Activated CD8-positive, alpha-beta T cell treated with anti-CD3 and anti-CD28 coated beads for 36 hours (primary cell): ENCODE results near the gene TPST1. TPM values are rescaled to one million over a fixed set of nuclear protein-coding genes. Genes with fewer than 3 reads are reported as not detected.
A peak's percentile ranks its signal among the peaks of the same experiment; 100 is the strongest.

Experiments
- ATAC-seq: fragments of 200-7000 bp; cut with Tn5 transposase; one replicate; pipeline ENCODE4 v1.10.0; 2021; ENCODE audit warnings: mild to moderate bottlenecking, moderate library complexity
- CTCF ChIA-PET: fragments of 350-600 bp; sonication (Branson Sonifier 250); formaldehyde crosslinking; loops from one replicate; lab custom pipeline; 2021; ENCODE audit warnings: antibody characterized with exemption; lab: Charles Lee
- POLR2A ChIA-PET: fragments of 350-600 bp; sonication (Branson Sonifier 250); formaldehyde crosslinking; loops from one replicate; lab custom pipeline; 2021; ENCODE audit warnings: antibody characterized with exemption; lab: Charles Lee
- DNase-seq: peaks from one replicate; pipeline ENCODE4 v3.0.0-alpha.2; 2020
- H3K27ac Mint-ChIP-seq: one replicate; pipeline ENCODE4 v1.8.0; 2021; ENCODE audit warnings: mild to moderate bottlenecking, mixed read lengths
- H3K27me3 Mint-ChIP-seq: one replicate; pipeline ENCODE4 v1.8.0; 2021; ENCODE audit warnings: mixed read lengths
- H3K36me3 Mint-ChIP-seq: one replicate; pipeline ENCODE4 v1.8.0; 2021; ENCODE audit warnings: low read depth, mixed read lengths
- H3K4me1 Mint-ChIP-seq: one replicate; pipeline ENCODE4 v1.8.0; 2021; ENCODE audit warnings: low read depth, mixed read lengths
- H3K4me3 Mint-ChIP-seq: one replicate; pipeline ENCODE4 v1.8.0; 2021; ENCODE audit warnings: mild to moderate bottlenecking, moderate library complexity, mixed read lengths
- H3K9me3 Mint-ChIP-seq: one replicate; pipeline ENCODE4 v1.8.0; 2021; ENCODE audit warnings: mixed read lengths
- CTCF ChIP-seq: fragments of 200-600 bp; IDR thresholded peaks from one replicate; pipeline ENCODE4 v1.8.0; 2022; ENCODE audit warnings: antibody characterized with exemption, mild to moderate bottlenecking
- intact Hi-C: fragments of 100-400 bp; cut with micrococcal nuclease; formaldehyde crosslinking; loops from one replicate; pipeline ENCODE4 v1.10.0; 2022
- total RNA-seq, 2 experiments: library from RNA; stranded (reverse); gene quantifications; one replicate each; pipeline ENCODE4 v1.2.3, GENCODE V29; 2021

TPST1 gene
- total RNA-seq, 2 experiments from 2014 or later: 2.4 TPM

DNA sequence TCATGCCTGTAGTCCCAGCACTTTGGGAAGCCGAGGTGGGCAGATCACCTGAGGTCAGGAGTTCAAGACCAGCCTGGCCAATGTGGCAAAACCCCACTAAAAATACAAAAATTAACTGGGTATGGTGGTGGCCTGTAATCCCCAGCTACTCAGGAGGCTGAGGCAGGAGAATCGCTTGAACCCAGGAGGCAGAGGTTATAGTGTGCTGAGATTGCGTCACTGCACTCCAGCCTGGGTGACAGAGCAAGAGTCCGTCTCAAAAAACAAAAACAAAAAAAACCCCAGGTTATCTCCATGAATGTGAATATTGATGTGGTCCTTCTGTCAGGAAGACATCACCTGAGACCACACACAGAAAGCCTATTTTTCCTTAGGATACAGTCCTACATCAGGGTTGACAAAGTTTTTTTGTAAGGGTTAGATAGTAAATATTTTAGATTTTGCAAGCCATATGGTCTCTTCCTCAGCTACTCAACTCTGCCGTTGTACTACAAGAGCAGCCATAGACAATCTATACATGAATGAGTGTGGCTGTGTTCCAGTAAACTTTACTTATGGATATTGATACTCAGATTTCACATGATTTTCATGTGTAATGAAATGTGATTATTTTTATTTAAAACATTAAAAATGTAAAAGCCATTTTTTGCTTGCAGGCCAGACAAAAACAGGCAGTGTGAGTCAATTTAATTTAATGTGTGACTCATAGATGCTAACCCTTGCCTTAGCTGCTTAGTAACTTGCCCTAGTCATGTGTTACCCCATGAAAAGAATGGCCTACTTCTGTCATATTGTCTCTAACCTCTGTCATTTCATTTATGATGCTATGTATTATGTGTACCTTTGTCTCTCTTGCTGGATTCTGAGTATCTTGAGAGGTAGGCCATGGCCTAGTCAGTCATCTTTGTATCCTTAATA, 78.1 kb downstream of the TPST1 start:
- Mint-ChIP-seq H3K4me1 (peaks cover 3% of the 10 kb centered on the region), H3K36me3 (peaks cover 2% of the 10 kb centered on the region), H3K9me3 (no peaks in the 10 kb centered on the region), H3K27ac (no peak overlapping the region), H3K27me3 (no peaks in the 10 kb centered on the region), H3K4me3 (no peak overlapping the region)
- CTCF ChIA-PET: interaction anchor here (1.3 to 1.5 kb wide), 2 partner anchors 25 to 182 kb away, joined by 3 read pairs; no protein-coding TSS in a partner anchor
- DNase-seq: no peak
- POLR2A ChIA-PET: no interaction called here
- intact Hi-C loops: no loop called here
- peak; percentile 71 for ATAC-seq
- TF ChIP-seq CTCF: no peak

DNA sequence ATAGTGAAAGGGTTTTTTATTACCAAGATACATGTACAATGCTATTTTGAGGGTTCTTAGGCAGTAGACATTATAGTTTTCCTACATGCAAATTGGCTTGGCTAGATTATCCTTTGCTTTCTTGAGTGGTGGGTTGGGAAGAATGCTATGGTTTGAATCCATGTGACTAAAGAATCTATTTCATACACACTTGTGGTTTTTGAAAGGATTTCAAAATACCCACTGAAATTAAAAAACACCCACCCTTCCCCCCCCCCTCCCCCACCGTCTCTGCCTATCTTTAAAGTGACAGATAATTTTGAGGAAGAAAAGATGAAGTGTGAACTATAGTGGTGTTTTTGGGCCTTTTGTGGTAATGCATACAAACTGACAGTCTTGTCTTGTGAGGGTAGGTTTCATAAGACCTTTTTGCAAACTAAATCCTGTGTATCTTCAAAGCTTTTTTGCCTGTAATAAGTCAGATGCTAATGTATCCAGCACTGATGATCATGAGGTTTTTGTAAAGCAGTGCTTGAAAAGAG, 90.9 kb downstream of the TPST1 start:
- POLR2A ChIA-PET: no interaction called here
- CTCF ChIA-PET: no interaction called here
- intact Hi-C loops: no loop called here

GRCh38 chr7:66296557-66296956, 91.4 kb downstream of the TPST1 start:
- H3K27ac Mint-ChIP-seq: no peak overlapping the region
- peaks cover 12% of the 10 kb centered on the region for H3K9me3 Mint-ChIP-seq
- H3K27me3 Mint-ChIP-seq: no peaks in the 10 kb centered on the region
- H3K36me3 Mint-ChIP-seq: peaks cover 7% of the 10 kb centered on the region
- DNase-seq (no peak), ATAC-seq (no peak)
- H3K4me1 Mint-ChIP-seq: peaks cover 6% of the 10 kb centered on the region
- ChIA-PET POLR2A (no interaction called here), CTCF (no interaction called here)
- intact Hi-C loops: no loop called here
- no peak overlapping the region for H3K4me3 Mint-ChIP-seq
- TF ChIP-seq CTCF: no peak

More for the DNA sequence above, 90.9 kb downstream of the TPST1 start:
- Mint-ChIP-seq H3K36me3 (peaks cover 7% of the 10 kb centered on the region), H3K9me3 (peaks cover 12% of the 10 kb centered on the region), H3K27me3 (no peaks in the 10 kb centered on the region), H3K27ac (no peak overlapping the region), H3K4me1 (peaks cover 6% of the 10 kb centered on the region), H3K4me3 (no peak overlapping the region)
- DNase-seq (no peak), ATAC-seq (no peak)
- no peak for TF ChIP-seq CTCF

DNA sequence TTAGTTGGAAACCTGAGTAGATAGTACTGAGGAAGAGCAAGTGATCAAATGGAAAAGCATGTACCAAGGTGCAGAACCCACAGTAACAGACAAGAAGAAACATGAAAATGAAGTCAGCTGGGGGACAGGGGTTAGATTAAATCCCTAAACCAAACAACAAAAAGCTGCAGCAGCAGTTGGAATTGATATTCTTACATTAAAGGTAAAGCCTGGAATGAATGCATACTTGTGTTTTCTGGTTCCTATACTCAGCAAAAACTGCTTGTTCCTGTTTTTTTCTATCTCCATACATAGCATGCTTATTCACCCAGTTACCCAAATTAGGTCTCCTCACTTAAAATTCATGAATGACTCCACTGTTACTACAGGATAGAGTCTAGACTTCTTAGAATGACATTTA, 92.4 kb downstream of the TPST1 start:
- H3K27me3 Mint-ChIP-seq: no peaks in the 10 kb centered on the region
- TF ChIP-seq CTCF: no peak
- DNase-seq (no peak), ATAC-seq (no peak)
- H3K4me3 Mint-ChIP-seq: no peak overlapping the region
- H3K36me3 Mint-ChIP-seq: peaks cover 7% of the 10 kb centered on the region
- peaks cover 6% of the 10 kb centered on the region for H3K4me1 Mint-ChIP-seq
- intact Hi-C loops: no loop called here
- POLR2A ChIA-PET: no interaction called here
- CTCF ChIA-PET: no interaction called here
- H3K27ac Mint-ChIP-seq: no peak overlapping the region
- H3K9me3 Mint-ChIP-seq: peaks cover 12% of the 10 kb centered on the region

DNA sequence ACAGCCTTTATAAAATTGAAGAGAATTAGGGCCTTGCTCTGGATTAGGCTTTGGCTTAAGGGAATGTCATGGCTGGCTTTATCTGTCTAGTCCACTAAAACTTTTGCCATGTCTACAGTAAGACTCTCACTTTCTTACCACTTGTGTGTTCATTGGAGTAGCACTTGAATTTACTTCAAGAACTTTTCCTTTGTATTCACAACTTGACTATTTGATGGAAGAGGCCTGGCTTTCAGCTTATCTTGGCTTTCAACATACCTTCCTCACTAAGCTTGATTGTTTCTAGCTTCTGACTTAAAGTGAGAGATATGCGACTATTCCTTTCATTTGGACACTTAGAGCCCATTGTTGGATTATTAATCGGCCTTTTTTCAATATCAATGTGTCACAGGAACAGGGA, 96.1 kb downstream of the TPST1 start:
- ATAC-seq: no peak
- TF ChIP-seq CTCF: no peak
- DNase-seq: no peak
- CTCF ChIA-PET: no interaction called here
- Mint-ChIP-seq H3K27me3 (no peaks in the 10 kb centered on the region), H3K9me3 (peaks cover 12% of the 10 kb centered on the region), H3K27ac (no peak overlapping the region), H3K36me3 (peaks cover 7% of the 10 kb centered on the region), H3K4me3 (no peak overlapping the region), H3K4me1 (peaks cover 3% of the 10 kb centered on the region)
- intact Hi-C loops: no loop called here
- POLR2A ChIA-PET: no interaction called here
